Measurements from ENCODE around the gene FUCA2.

- TF ChIP-seq CTCF (IDR thresholded peaks at IDR 0.05) (no peak), POLR2A (IDR thresholded peaks at IDR 0.05) (no peak)
Measured at GRCh38 chr6:143544011-143544696, 32.6 kb upstream of the FUCA2 start.

Data from vagina (tissue), 2 donors.